ENCODE measurements around the gene CLEC4F. TPM values are rescaled to one million over a fixed set of nuclear protein-coding genes. Genes with fewer than 3 reads are reported as not detected.

Gene CLEC4F
- total RNA-seq, 1 experiment from 2014 or later, result not detected

DNA sequence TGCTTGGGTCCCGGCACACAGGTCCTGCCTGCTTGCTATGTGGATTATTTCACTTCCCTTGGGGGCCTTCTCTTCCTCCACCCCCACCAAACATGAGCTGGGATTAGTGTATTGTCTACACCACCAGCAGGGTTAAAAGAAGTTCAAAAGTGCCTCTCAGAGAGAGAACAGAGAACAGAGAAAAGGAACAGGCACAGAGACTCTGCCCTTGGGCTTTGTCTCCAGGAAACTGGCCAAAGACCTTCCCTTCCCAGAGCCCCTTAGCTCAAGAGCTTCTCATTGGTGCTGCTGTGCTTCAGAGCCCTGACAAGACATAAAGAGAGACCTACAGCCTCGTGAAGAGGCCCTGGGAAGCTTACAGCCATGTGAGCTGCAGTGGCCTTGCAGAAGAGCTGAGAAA, 22.9 kb downstream of the CLEC4F start:
- no peaks in the 10 kb centered on the region for H3K27me3 ChIP-seq (replicated peaks; ENCODE audit: control insufficient read depth, insufficient read depth, low read length)
- CTCF ChIA-PET, result no interaction called here
- H3K4me1 Mint-ChIP-seq (ENCODE audit: low read depth, unreplicated experiment), result no peaks in the 10 kb centered on the region
- POLR2A ChIA-PET, result no interaction called here
- H3K4me1 ChIP-seq, result no peaks in the 10 kb centered on the region
- no peak overlapping the region for H3K4me3 Mint-ChIP-seq (ENCODE audit: unreplicated experiment)
- H3K4me3 ChIP-seq (ENCODE audit: low read depth, low read length), result no peak overlapping the region
- no peak for DNase-seq
- H3K27me3 Mint-ChIP-seq (ENCODE audit: insufficient read depth, unreplicated experiment), result peaks cover 11% of the 10 kb centered on the region
- H3K36me3 ChIP-seq (ENCODE audit: control insufficient read depth, insufficient read depth, low read length), result no peaks in the 10 kb centered on the region
- TF ChIP-seq, protein P1, sequence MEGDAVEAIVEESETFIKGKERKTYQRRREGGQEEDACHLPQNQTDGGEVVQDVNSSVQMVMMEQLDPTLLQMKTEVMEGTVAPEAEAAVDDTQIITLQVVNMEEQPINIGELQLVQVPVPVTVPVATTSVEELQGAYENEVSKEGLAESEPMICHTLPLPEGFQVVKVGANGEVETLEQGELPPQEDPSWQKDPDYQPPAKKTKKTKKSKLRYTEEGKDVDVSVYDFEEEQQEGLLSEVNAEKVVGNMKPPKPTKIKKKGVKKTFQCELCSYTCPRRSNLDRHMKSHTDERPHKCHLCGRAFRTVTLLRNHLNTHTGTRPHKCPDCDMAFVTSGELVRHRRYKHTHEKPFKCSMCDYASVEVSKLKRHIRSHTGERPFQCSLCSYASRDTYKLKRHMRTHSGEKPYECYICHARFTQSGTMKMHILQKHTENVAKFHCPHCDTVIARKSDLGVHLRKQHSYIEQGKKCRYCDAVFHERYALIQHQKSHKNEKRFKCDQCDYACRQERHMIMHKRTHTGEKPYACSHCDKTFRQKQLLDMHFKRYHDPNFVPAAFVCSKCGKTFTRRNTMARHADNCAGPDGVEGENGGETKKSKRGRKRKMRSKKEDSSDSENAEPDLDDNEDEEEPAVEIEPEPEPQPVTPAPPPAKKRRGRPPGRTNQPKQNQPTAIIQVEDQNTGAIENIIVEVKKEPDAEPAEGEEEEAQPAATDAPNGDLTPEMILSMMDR (IDR thresholded peaks at IDR 0.05; ENCODE audit: insufficient read depth in 1 of 2, low read depth in 1 of 2, low read length in 1 of 2, severe bottlenecking in 1 of 2, unreplicated experiment in 1 of 2), result no peak
- no peaks in the 10 kb centered on the region for H3K36me3 Mint-ChIP-seq (ENCODE audit: insufficient read depth, unreplicated experiment)
- no TSS peak for BruUV-seq (replicated peaks)
- intact Hi-C loops (cut with micrococcal nuclease; ENCODE audit: unreplicated experiment), result no loop called here
- H3K27ac Mint-ChIP-seq (ENCODE audit: unreplicated experiment), result no peak overlapping the region
- peaks cover 11% of the 10 kb centered on the region for H3K9me3 Mint-ChIP-seq (ENCODE audit: unreplicated experiment)
- peaks cover 6% of the 10 kb centered on the region; the same call in 1 of the 2 replicates for H3K9me3 ChIP-seq

DNA sequence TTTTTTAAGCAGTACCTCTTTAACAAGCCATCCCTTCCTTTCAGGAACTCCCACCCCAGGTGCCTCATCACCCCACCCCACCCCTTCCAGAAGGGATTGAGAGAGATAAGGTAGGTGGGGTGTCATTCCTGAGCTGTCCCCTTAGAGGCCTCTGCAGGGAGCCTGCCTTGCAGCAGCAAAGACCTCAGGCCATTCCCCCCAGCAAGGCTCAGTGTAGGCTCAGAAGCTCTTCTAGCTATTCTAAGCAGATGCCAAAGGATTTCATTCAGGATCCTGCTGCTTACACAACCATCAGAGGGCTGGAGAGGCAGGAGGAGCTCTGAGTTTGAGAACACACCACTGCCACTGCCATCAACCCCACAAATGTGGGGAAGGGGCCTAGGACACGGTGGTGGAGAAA, 24.1 kb downstream of the CLEC4F start:
- no peak for DNase-seq

DNA sequence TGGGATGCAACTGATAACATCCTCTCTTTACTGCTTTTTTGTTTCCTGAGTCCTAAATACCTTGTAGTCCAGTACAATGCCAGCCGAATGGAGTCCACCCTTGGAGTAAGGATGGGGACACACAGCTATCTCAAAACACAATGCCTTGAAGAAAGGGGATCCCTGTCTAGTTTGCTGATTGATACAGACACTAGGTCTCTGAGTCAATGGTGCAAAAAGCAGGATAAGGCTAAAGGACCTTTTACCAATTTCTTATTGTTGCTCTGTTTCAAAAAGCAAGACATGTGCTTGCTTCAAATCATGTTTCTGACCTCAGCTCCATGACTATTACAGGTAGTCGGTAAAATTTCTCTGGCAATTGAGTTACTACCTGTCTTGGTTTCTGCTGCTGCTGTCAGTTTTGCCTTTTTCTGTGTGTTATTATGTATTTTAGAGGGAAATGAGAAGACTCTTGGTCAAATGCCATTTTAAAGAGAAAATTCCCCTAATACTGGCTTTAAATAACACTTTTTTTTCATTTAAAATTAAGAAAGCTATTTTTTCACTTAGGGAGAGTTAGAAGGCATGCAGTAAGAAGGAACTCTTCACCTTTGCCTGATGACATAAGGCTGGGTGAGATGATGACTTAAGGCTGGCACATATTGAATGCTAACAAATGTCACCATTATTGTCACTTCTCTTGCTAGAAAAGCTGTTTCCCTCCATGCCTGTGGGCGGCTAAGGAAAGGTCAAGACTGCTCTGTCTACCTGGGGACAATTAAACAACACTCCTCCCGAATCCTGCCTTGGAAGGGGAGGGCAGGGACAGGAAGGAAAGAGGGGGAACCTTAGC, 25.0 kb downstream of the CLEC4F start:
- ChIA-PET CTCF (no interaction called here), POLR2A (no interaction called here)
- H3K9me3 Mint-ChIP-seq (ENCODE audit: unreplicated experiment), result peaks cover 11% of the 10 kb centered on the region
- no peak overlapping the region for H3K27ac Mint-ChIP-seq (ENCODE audit: unreplicated experiment)
- no peaks in the 10 kb centered on the region for H3K36me3 Mint-ChIP-seq (ENCODE audit: insufficient read depth, unreplicated experiment)
- Histone ChIP-seq H3K36me3 (ENCODE audit: control insufficient read depth, insufficient read depth, low read length) (no peaks in the 10 kb centered on the region), H3K9me3 (peaks cover 6% of the 10 kb centered on the region; the same call in 1 of the 2 replicates), H3K4me3 (ENCODE audit: low read depth, low read length) (no peak overlapping the region), H3K27me3 (replicated peaks; ENCODE audit: control insufficient read depth, insufficient read depth, low read length) (no peaks in the 10 kb centered on the region), H3K4me1 (no peaks in the 10 kb centered on the region)
- DNase-seq, result no peak
- no peak overlapping the region for H3K4me3 Mint-ChIP-seq (ENCODE audit: unreplicated experiment)
- BruUV-seq (replicated peaks), result no TSS peak
- intact Hi-C loops (cut with micrococcal nuclease; ENCODE audit: unreplicated experiment), result no loop called here
- TF ChIP-seq, protein P1 (IDR thresholded peaks at IDR 0.05; ENCODE audit: insufficient read depth in 1 of 2, low read depth in 1 of 2, low read length in 1 of 2, severe bottlenecking in 1 of 2, unreplicated experiment in 1 of 2), result no peak
- no peaks in the 10 kb centered on the region for H3K4me1 Mint-ChIP-seq (ENCODE audit: low read depth, unreplicated experiment)
- peaks cover 16% of the 10 kb centered on the region for H3K27me3 Mint-ChIP-seq (ENCODE audit: insufficient read depth, unreplicated experiment)

More for the DNA sequence above, 24.1 kb downstream of the CLEC4F start:
- Mint-ChIP-seq H3K4me3 (ENCODE audit: unreplicated experiment) (no peak overlapping the region), H3K27me3 (ENCODE audit: insufficient read depth, unreplicated experiment) (peaks cover 17% of the 10 kb centered on the region), H3K4me1 (ENCODE audit: low read depth, unreplicated experiment) (no peaks in the 10 kb centered on the region), H3K9me3 (ENCODE audit: unreplicated experiment) (peaks cover 11% of the 10 kb centered on the region), H3K27ac (ENCODE audit: unreplicated experiment) (no peak overlapping the region), H3K36me3 (ENCODE audit: insufficient read depth, unreplicated experiment) (no peaks in the 10 kb centered on the region)
- POLR2A ChIA-PET, result no interaction called here
- H3K36me3 ChIP-seq (ENCODE audit: control insufficient read depth, insufficient read depth, low read length), result no peaks in the 10 kb centered on the region
- TF ChIP-seq, protein P1 (IDR thresholded peaks at IDR 0.05; ENCODE audit: insufficient read depth in 1 of 2, low read depth in 1 of 2, low read length in 1 of 2, severe bottlenecking in 1 of 2, unreplicated experiment in 1 of 2), result no peak
- BruUV-seq (replicated peaks), result no TSS peak
- peaks cover 6% of the 10 kb centered on the region; the same call in 1 of the 2 replicates for H3K9me3 ChIP-seq
- no peaks in the 10 kb centered on the region for H3K4me1 ChIP-seq
- H3K4me3 ChIP-seq (ENCODE audit: low read depth, low read length), result no peak overlapping the region
- CTCF ChIA-PET, result no interaction called here
- intact Hi-C loops (cut with micrococcal nuclease; ENCODE audit: unreplicated experiment), result no loop called here
- no peaks in the 10 kb centered on the region for H3K27me3 ChIP-seq (replicated peaks; ENCODE audit: control insufficient read depth, insufficient read depth, low read length)

Data from Caco-2 (cell line).